Measurements from ENCODE around the gene NUBPL. TPM values are rescaled to one million over a fixed set of nuclear protein-coding genes. Genes with fewer than 3 reads are reported as not detected.

The NUBPL gene
- total RNA-seq, 1 experiment from 2014 or later = 17.2 TPM

DNA sequence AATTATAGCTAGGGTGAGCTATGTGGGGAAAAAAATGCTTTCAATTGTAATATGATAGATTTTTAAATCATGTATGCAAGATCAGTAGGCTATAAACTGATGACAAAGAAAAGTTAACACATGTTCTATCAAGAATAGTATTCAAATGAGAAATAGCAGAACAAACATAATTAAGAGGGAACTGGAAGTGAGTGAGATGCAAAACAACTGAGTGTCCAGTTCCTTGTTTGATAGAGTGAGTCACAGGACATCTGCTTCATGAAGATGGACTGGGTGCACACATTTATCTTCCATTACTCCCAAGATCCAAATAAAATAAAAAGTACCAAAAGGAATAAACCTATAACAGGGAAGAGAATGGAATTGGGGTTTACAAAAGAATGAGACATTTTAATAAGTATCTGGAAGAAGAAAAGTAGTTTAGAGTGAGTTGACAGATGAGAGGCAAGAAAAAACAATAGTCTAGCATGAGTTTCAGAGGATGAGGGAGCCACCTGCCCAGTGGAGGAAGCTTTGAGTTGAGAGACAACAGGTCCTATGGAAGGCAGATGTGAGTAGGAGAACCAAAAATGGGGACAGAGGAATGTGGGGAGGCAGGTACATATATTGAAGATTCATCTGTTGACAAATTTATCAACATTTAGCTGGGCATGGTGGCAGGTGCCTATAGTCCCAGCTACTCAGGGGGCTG lies 337.8 kb downstream of the NUBPL start:
- DNase-seq (ENCODE audit: extremely low read depth, low read depth) = no peak

DNA sequence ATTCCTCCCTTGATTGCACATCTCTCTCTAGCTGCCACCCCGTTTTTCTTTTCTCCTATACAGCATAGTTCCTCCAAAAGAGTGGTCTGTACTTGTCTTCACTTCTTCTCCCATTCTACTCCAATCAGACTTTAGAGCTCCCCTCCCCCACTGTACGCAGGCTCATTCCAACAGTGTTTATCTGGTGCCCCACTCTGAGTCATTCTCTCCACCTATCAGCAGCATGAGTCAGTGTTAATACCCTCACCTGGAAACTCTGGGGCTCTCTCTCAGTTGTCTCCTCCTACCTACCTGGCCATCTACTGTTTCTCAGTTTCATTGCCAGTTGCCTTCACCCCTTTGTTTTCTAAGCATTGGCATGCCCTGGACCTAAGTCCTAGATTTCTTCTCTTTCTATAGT lies 340.8 kb downstream of the NUBPL start:
- no peak for DNase-seq (ENCODE audit: extremely low read depth, low read depth)

DNA sequence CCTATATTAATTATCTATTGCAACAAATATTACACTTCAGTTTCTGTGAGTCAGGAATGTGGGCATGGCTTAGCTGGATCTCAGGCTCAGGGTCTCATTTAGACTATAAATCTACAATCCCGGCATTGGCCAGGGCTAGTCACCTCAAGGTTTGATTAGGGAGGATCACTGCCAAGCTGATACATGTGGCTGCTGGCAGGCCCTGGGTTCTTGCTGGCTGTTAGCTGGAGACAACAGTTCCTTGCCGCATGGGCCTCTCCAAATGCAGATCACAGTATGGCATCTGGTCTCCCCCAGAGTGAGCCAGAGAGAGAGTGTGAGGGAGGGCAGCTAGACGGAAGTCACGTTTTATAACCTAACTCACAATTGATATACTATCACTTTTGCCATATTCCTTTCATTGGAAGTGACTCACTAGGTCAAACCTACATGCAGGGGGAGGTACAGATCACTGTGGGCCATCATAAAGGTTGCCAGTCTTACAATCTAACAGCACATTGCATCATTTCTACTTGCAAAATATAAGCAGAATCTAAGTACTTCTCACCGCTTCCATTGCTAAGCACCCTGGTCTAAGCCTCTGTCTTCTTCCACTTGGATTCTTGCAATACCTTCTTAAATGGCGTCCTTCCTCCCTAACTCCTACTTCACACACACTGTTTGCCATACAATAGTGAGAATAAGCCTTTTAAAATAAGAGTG lies 341.9 kb downstream of the NUBPL start:
- DNase-seq (ENCODE audit: extremely low read depth, low read depth) = no peak

DNA sequence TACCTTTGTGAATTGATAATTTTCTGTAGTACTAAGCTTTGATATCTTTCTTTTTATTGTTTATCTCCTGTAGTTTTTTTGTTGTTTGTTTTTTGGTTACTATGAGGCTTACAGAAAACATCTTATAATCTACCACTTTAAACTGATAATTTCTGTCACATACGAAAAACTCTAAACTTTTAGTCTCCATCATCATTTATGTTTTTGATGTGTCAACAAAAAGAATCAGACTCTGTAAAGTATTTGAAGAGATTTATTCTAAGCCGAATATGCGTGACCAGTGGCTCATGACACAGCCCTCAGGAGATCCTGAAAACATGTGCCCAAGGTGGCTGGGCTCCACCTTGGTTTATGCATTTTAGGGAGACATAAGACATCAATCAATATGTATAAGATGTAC lies 348.8 kb downstream of the NUBPL start:
- DNase-seq (ENCODE audit: extremely low read depth, low read depth) = no peak

Small RNAs within 50 kb of the gene (small RNA-seq; reads per million reads assigned to genes)
- gene RNU6-455P (0 reads per million in 2 experiments), gene RNU6-602P (0 reads per million in 2 experiments)

Other genes starting within 250 kb of the NUBPL start
- gene HEATR5A, start 140.9 kb upstream of the NUBPL start, total RNA-seq (2014; rRNA removed; shearing (Covaris generic)) = 38.4 and 40.0 TPM in 2 replicates
- gene DTD2, start 103.9 kb upstream of the NUBPL start, total RNA-seq (2014; rRNA removed; shearing (Covaris generic)) = 54.1 and 55.4 TPM in 2 replicates
- gene GPR33, start 73.4 kb upstream of the NUBPL start, total RNA-seq (2014; rRNA removed; shearing (Covaris generic)) = not detected in 2 replicates

All from NCI-H460 (cell line).